ENCODE measurements around the gene HOXA6.

HOXA6 gene

DNA sequence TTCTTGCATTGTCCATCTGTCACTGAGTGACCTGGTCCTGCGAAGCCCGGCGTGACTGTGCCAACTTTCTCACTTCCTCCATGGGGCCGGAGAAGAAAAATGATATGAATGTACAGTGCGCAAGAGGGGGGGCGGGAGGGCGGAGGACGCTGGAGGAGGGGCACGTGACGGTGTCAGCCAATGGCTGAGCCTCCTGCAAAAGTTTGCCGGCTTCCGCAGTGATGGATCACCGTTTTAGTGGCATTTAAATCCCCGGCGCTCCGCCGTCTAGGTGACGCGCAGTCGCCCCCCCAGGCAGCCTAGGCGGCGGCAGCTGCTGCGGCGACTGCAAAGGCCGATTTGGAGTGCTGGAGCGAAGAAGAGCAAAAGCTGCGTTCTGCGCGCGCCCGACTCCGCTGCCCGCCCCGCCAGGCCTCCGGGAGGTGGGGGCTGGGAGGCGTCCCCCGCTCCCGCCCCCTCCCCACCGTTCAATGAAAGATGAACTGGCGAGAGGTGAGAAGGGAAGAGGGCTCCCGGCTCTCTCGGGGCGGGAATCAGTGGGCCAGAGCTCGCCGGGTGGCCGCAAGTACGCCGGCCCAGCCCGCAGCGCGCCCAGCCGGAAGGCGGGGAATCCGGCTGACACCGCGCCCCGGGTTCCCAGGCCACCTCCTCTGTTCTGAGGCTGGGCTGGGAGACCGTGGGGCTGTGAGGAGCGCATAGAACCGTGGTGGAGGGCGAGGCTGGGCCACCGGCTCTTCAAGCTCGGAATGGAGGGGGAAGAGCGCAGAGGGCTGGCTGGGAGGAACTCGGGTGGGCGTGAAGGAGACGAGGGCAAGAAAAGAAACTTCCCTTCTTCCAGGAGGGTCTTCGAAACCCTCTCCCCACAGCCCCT is 51.4 kb downstream of the HOXA6 start, which contains the start of gene HOXA1:
Gene HOXA1, minus strand, starts transcription at position 104 of the 871 bp plus-strand sequence. Its CDS starts 88 bp downstream, at position 16.
- DNase-seq: no peak
